ENCODE data around the gene CSF1.
"Not testable (repeated sequence)": the region's sequence is repeated elsewhere in the genome, so short reads cannot be mapped to it uniquely, and the experiment has no call there.

Gene CSF1

DNA sequence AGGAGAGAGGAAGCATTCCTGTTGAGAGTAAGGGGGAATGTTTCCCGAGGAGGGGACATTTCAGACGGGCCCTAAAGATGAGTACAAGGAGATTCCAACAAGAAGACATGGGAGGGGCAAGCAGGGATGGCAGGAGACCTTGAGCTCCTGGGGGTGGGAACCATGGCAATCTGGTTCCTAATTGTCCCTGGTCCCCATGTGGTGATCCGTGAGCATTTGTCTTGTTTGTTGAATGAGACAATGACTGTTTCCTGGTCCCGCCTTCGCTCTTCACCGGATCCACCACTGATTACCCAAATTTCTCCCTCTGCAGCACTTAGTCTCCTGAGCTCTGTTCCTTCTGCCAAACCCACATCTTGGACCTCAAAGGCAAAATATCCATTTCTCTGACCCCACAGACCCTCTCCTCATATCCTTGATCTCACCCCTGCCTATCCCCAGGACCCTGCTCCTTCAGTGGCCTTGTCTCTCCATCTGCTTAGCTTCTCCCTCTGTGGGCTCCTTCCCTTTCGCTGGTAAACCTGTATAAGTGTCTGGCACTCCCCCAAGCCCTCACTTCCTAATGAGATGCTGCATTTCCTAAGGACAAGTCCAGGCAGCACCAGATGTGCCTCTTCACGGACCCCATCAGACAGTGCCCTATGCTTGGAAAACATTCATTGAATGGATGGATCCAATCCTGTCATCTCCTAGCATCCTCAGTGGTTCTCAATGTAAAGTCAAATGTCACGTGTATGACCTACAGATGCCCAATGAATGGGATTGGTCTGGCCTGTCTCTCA is 8.3 kb upstream of the CSF1 start:
- DNase-seq: no peak

GRCh38 chr1:109903376-109903930 is 7.2 kb upstream of the CSF1 start:
- DNase-seq: no peak

DNA sequence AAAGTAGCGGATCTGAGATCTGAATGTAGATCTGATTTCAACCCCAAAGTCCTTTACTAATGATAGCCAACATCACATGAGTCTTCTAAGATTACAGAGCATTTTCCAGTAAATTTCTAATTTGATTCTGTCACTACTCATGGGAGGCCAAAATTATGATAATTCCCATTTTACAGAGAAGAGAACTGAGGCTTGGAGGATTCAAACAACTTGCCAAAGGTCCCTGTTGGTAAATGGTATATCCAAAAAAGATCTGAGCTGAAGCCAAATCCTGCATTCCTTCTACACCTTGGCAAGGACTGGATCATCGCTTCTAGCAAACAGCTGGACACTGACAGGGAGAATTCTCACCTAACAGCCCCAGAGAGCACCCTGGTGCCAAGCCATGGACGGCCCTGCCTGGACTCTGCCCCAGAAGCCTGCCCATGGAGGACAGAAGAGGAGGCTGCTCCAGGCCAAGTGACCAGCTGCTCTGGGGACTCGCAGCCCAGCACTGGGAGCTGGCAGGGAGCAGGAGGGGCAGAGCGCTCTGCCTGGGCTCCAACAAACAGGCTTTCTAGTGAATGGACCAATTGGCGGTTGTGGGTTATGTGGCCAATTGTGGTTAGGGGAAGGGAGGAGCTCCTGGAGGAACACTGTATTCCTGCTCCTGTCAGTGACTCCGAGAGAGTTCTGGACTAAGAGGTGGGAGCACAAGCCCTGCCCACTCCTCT is 6.4 kb upstream of the CSF1 start:
- no peak for DNase-seq

GRCh38 chr1:109905491-109905890 is 5.2 kb upstream of the CSF1 start:
- no peak for DNase-seq

- DNase-seq: no peak
These were observed 4.3 kb upstream of the CSF1 start for GRCh38 chr1:109906160-109906838.

GRCh38 chr1:109906839-109907180 is 3.8 kb upstream of the CSF1 start:
- DNase-seq: no peak

DNA sequence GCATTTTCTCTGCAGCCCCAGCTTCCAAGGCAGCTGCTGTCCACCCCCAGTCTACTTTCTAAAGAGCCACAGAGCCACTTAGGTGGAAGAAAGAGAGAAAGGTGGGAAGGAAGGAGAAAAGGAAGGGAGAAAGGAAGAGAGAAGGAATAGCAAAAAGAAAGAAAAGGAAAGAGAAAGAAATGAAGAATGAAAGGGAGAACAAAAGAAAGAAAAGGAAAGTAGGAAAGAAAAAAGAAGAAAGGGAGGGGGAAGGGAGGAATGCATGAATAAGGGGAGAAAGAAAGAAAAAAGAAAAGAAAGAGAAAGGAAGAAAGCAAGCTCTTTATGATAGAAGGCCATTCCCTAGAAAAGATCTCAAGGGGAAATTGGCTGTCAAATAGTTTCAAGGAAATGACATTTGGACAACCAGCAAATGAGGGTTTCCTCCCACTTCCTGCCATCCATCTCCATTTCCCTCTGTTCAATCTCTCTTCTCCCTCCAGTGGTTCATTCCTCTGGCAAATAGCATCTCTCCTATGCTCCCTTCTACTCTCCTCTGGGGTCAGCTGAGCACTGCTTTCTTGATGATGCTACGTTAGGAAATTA is 3.4 kb upstream of the CSF1 start:
- DNase-seq: no peak

DNA sequence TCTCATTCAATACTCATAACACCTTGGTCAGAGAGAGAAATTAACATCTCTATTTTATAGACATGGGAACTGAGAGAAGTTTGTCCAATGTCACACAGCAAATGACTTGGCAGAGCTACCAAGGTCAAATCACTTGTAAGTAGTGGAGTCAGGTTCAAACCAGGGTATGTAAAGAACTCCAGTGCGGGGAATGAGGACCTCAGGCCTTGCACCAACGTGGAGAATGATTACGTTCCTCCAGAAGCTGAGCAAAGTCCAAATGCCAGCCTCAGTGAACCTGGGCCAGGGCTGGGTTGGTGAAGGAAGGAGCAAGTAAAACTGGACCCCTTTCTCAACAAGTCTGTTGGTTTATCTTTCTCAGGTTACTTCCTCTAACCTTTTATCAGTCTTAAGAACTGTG is 1.8 kb upstream of the CSF1 start:
- DNase-seq: no peak

DNA sequence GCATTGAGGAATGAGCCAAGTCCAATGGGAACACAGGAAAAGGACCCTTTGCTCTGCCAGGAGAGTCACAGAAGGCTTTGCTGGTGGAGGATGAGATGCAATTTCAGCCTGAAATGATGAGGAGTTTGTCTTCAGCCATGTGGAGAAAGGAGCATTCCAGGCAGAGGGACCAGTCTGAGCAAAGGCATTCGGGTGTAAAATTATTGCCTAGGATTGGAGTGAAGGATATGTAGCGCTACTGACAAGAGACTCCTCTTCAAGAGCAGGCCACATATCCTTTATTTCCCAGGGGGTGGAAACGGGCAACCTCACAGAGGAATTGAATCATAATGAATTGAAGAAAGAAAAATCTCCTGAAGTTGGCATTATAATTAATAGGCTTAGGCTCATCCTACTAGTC is 1.1 kb upstream of the CSF1 start:
- DNase-seq: no peak

DNA sequence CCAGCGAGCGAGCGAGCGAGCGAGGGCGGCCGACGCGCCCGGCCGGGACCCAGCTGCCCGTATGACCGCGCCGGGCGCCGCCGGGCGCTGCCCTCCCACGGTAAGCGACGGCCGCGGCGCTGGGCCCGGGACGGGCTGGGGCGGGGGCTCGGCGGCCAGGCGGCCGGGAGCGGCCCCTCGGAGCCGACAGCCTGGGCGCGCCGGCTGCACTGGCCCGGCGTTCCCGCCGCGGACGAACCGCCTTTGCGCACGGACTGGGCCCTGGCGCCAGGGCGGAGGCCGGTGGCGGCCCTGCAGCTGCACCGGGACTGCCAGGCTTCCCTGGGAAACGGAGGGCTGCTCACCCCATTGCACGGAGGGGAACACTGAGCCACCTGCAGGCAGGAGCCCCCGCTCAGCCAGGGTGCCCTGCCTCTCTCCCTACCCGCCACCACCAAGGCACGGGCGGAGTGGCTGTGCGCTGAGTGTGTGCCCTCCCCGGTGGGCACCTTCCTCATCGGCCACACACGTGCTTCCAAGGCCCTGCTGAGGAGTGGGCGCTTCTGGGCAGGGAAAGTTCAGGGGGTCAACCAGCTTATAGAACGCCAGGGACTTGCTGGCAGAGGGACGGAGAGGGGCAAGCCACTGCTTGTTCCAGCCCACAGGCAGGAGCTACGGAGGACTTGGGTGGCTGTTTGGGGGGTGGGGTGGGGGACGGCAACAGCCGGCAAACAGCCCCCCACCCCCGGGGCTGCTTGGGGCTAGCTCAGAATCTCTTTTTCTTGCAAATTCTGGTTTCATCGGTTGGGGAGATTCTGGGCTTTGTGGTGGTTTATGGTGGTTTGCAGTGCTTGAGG is 532 bp downstream of the CSF1 start:
- DNase-seq: no peak

- DNase-seq: no peak
These were observed 1.7 kb downstream of the CSF1 start for GRCh38 chr1:109912214-109912861.

GRCh38 chr1:109912873-109913272 is 2.2 kb downstream of the CSF1 start:
- no peak for DNase-seq

DNA sequence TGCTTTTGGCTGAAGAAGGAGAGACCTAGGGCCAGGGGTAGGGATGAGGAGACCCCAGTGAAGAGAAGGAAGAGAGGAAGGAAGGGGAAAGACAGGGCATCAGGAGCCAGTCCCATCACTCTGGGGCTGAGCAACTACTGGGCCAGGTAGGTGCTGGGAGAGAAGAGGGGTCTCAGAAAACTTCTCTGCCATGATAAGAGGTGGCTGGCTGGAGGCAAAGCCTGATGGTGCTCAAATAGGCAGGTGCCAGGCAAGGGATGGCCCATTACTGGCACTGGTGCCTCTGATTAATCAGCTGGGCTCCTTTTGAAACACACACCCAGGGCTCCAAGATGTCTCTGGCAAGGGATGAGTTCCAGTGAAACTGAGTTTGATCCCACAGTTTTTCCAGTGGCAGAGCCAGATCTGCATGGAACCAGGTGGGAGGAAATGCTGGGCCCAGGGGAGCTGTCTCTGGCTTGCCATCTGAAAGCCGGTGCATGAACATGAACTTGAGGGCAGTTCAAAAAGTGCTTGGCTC is 2.8 kb downstream of the CSF1 start:
- DNase-seq: no peak

DNA sequence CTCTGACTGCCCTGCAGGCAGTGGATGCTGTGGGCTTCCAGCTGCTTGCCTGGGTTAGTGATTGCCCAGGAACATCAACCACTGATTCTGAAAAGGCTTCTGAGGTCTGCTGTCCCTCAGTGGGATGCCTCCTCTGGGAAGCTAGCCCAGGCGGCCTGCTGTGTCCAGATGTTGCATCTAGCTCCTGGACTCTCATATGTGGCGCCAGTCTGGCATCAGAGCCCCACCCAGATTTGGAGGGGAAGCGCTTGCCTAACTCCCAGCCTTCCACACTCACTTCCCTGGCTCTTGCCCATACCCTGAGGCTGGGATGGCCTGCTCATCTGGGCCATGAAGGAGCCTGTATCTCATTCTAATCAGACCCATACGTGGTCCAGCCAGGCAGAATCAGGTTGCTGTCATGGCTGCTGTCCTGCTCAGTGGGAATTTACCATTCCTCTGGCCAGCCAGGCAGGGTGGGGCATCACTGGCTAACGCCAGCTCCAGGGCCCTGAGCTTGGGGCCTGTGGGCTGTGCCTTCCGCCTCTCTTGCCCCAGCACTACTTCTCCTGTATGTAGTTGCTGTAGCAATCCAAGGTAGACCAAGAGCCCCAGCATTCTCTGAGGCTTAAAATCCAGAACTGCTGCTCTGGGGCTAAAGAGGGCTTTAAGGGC is 4.1 kb downstream of the CSF1 start:
- no peak for DNase-seq

- no peak for DNase-seq
These were observed 6.6 kb downstream of the CSF1 start for GRCh38 chr1:109917051-109917767.

DNA sequence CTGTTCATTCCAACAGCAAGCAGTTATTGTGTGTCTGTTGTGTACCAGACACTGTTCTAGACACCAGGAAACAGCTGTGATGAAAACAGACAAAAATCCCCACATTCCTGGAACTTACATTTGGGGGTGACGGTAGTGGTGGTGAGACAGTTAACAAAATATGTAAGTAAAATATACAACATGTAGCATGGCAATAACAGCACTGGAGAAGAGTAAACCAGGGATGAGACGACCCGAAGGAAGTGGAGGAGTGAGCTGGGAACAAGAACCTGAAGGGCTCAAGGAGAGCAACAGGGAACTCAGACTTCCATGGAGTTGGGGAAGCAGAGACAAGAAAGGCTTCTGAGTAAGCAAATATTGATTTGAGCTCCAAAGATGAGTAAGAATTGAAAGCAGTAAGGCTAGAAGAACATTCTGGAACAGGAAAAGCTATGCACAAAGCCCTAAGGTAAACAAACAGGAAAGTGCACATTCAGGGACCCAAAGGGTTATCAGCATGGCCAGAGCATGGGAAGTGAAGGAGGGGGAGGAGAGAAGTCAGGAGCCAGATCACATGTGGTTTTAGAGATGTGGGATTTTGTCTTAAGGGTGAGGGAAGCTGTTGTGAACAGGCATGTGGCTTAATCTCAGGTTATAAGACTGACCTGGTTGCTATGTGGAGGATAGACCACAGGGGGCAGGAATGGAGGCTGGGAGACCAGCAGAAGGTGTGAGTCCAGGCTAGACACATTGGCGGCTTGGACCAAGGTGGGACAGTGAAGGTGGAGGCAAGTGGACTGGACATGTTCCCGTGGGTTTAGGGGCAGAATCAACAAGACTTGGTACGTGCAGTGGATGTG is 7.3 kb downstream of the CSF1 start:
- no peak for DNase-seq

DNA sequence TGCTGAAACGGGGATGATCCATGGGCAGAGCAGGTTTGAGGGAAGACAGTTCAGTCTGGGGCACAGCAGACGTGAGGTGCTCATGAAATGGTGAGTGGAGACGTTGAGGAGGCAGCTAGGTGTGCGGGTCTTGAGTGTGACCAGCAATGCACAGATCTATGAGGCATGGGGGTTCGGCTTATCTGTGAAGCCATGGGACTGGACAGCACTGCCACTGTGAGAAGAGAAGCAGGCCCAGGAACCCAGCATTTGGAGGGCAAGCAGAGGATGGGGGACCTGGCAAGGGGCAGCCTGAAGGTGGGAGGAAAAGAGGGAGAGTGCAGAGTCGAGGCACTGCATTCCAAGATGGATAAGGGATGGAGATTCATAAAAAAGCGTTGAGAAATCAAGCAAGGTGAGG is 8.0 kb downstream of the CSF1 start:
- no peak for DNase-seq

GRCh38 chr1:109919303-109919702 is 8.7 kb downstream of the CSF1 start:
- DNase-seq: no peak

GRCh38 chr1:109920391-109920790 is 9.7 kb downstream of the CSF1 start:
- DNase-seq: not testable (repeated sequence)

Data from NCI-H1930 (cell line).